Common myeloid progenitor, CD34-positive (primary cell): ENCODE results near the gene ATP6V0D1.

ENCODE experiments used
- CTCF ChIA-PET: fragments of 350-600 bp; sonication (Branson Sonifier 250); formaldehyde crosslinking; loops from one replicate; lab custom pipeline; 2021; ENCODE audit warnings: antibody characterized with exemption; lab: Charles Lee
- POLR2A ChIA-PET: fragments of 350-600 bp; sonication (Branson Sonifier 250); formaldehyde crosslinking; loops from one replicate; lab custom pipeline; 2021; ENCODE audit warnings: antibody characterized with exemption; lab: Charles Lee
- DNase-seq, 3 donors: peaks; one replicate each; pipeline versions ENCODE4 v3.0.0 to v3.0.0-alpha.2; 2013
- H3K27ac ChIP-seq, 2 experiments: 1 replicate in 1 of 2; 2 replicates in 1 of 2; pipeline ENCODE4 v1.7.0; 2013; ENCODE audit warnings: inconsistent platforms in 2 of 2, low read length in 2 of 2, mild to moderate bottlenecking in 2 of 2, low read depth in 1 of 2, moderate library complexity in 1 of 2; ENCODE audit not compliant: severe bottlenecking in 2 of 2, insufficient read depth in 1 of 2, poor library complexity in 1 of 2
- H3K27me3 ChIP-seq, 5 experiments: replicated peaks in 2 of 5; 1 replicate in 3 of 5; 2 replicates in 2 of 5; pipeline versions ENCODE4 v1.6.1 to v1.7.0; 2013; ENCODE audit warnings: low read length in 4 of 5, mild to moderate bottlenecking in 2 of 5, moderate library complexity in 2 of 5, inconsistent platforms in 1 of 5; ENCODE audit not compliant: insufficient read depth in 5 of 5, control insufficient read depth in 4 of 5
- H3K36me3 ChIP-seq, 4 experiments: 1 replicate in 2 of 4; 2 replicates in 2 of 4; pipeline versions ENCODE4 v1.6.1 to v1.7.0; 2013; ENCODE audit warnings: low read length in 3 of 4, control low read depth in 1 of 4, mild to moderate bottlenecking in 1 of 4; ENCODE audit not compliant: control insufficient read depth in 4 of 4, insufficient read depth in 4 of 4
- H3K4me1 ChIP-seq, 4 experiments: 1 replicate in 3 of 4; 2 replicates in 1 of 4; pipeline versions ENCODE4 v1.6.1 to v1.7.1; 2013; ENCODE audit warnings: low read length in 3 of 4, mild to moderate bottlenecking in 3 of 4, control low read depth in 1 of 4, inconsistent platforms in 1 of 4, moderate library complexity in 1 of 4; ENCODE audit not compliant: control insufficient read depth in 4 of 4, insufficient read depth in 4 of 4; ENCODE audit errors: control extremely low read depth in 1 of 4
- H3K4me3 ChIP-seq, 7 experiments: 1 replicate in 4 of 7; 2 replicates in 3 of 7; pipeline versions ENCODE4 v1.5.1 to v1.7.0; 2013; ENCODE audit warnings: mild to moderate bottlenecking in 7 of 7, low read length in 6 of 7, moderate library complexity in 6 of 7, inconsistent platforms in 2 of 7, low read depth in 2 of 7, control low read depth in 1 of 7; ENCODE audit not compliant: insufficient read depth in 4 of 7, control insufficient read depth in 1 of 7; ENCODE audit errors: extremely low read depth in 1 of 7
- H3K9me3 ChIP-seq, 5 experiments: 1 replicate in 4 of 5; 2 replicates in 1 of 5; pipeline versions ENCODE4 v1.6.1 to v1.7.1; 2013; ENCODE audit warnings: low read length in 4 of 5, mild to moderate bottlenecking in 2 of 5, inconsistent platforms in 1 of 5, low read depth in 1 of 5, moderate library complexity in 1 of 5; ENCODE audit not compliant: control insufficient read depth in 4 of 5, insufficient read depth in 2 of 5; ENCODE audit errors: control extremely low read depth in 1 of 5
- WGBS: methylation state at CpG from one replicate; pipeline ENCODE4 v1.1.5; 2013; ENCODE audit not compliant: insufficient coverage; 5-methylcytosine and 5-hydroxymethylcytosine counted together

The ATP6V0D1 gene

DNA sequence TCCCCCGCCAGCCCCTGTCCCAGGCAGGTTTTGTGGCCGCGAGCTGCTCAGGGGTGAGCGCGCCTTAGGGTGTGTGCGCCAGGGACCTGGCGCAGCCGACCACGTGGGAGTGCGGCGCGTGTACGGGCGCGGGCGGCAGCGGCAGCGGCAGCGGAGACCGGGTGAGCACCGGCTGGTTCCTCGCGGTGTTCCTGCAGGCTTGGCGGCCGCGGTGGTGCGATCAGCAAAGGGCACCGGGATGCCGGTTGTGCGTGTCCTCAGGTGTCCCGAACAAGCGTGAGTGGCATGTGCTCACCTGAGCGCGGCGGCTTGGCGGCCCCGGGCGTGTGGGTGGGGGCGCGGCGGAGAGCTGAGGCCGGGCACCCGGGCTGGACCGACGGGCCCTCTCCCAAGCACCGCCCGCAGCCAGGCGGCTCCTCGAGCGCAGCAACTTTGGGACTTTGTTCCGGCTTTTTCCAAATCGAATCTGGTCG lies 50.4 kb downstream of the ATP6V0D1 start:
- no peaks in the 10 kb centered on the region for H3K36me3 ChIP-seq
- peak overlapping the region in 6 of 7 experiments; percentile 10 to 55 (median 43) for H3K4me3 ChIP-seq
- peaks cover 0 to 16% (median 14%) of the 10 kb centered on the region in 4 experiments for H3K4me1 ChIP-seq
- H3K9me3 ChIP-seq = no peaks in the 10 kb centered on the region
- under 1% methylated on average over 44 of the region's 53 CpGs for WGBS
- DNase-seq = peak in 2 of 3 donors; percentile 41 to 54
- peaks cover 0 to 59% (median 26%) of the 10 kb centered on the region in 5 experiments for H3K27me3 ChIP-seq
- ChIA-PET POLR2A (interaction anchor here (0.5 kb wide), 1 partner anchor 14 kb away, joined by 3 read pairs; no protein-coding TSS in a partner anchor), CTCF (interaction anchor here (0.6 to 2.0 kb wide), 3 partner anchors 10 to 33 kb away, joined by 3 to 6 read pairs (median 3); no protein-coding TSS in a partner anchor)
- no peak overlapping the region for H3K27ac ChIP-seq

DNA sequence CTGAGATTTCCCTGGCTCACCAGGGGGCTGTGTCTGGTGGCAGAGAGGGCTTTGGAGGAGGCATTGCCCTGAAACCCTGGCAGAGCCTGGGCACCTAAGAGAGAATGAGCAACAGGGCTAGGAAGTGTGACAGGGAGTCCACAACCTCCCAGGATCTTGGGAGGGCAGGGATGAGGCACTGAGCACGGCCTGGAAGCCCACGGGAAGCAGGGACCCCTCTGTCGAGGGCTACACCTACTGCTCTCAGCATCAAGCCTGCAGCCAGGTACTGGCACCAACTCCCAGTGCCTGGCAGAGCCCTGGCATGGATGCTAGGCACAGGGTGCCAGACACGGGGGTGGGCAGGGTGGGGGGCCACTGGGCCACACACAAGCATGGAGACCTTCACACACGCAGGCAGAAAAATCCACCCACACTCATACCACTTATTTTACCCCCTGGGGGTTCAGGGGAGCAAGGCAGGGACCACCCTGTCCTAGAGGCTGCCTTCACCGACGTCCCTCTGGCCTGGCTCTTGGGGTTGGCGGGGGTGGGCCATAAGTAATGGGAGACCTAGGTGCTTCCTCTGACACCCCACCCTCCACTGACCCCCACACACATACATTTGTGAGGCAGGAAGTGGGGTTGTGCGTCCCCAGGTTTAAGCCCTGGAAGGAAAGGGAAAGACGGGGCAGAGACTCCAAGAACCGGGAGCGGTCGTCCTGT lies 51.0 kb downstream of the ATP6V0D1 start:
- ChIA-PET CTCF (interaction anchor here (0.6 to 10.0 kb wide), 7 partner anchors 9 to 60 kb away, joined by 3 to 149 read pairs (median 5); no protein-coding TSS in a partner anchor), POLR2A (no interaction called here)
- WGBS = 35% methylated on average over 9 of the region's 13 CpGs
- Histone ChIP-seq H3K4me1 (peaks cover 0 to 16% (median 14%) of the 10 kb centered on the region in 4 experiments), H3K27ac (no peak overlapping the region), H3K4me3 (peak overlapping the region in 4 of 7 experiments; percentile 38 to 55 (median 49)), H3K9me3 (no peaks in the 10 kb centered on the region), H3K36me3 (no peaks in the 10 kb centered on the region), H3K27me3 (peaks cover 0 to 64% (median 28%) of the 10 kb centered on the region in 5 experiments)
- DNase-seq = no peak

DNA sequence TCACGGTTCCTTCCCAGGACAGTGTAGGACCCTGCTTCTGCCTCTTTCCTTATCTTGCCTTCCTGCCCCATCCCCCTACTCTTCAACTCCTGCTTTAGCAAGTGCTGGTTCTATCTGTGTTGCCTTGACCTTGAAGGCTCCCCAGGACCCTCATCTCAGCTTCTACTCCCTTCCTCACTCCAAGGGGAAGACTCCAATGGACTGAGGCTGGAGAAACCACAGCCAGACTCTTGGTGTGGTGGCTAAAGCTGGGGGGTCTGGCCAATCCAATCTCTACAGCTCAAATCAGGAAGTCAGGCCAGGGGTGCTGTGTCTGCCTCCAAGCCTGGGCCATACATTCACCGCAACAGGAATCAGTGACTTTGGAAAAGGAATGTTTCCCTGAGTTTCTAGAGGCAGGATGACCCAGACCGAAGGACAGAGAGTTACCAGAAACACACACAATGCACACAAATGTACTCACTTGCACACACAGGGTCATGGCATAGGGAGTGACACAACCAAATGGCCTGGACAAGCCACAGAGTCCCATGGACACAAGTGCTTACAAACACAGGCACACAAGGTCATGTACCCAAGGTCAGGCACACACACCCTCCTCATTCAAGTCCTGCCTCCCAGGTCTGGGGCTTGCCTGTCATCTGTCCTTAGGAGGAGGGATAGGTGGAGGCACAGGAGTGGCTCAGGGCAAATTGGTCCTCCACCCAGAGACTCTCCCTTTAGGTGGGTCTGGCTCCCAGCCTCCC lies 51.7 kb downstream of the ATP6V0D1 start:
- Histone ChIP-seq H3K4me1 (peaks cover 0 to 16% (median 14%) of the 10 kb centered on the region in 4 experiments), H3K36me3 (no peaks in the 10 kb centered on the region), H3K9me3 (no peaks in the 10 kb centered on the region), H3K27ac (no peak overlapping the region), H3K4me3 (no peak overlapping the region), H3K27me3 (peaks cover under 1 to 64% (median 30%) of the 10 kb centered on the region in 5 experiments)
- no peak for DNase-seq
- ChIA-PET POLR2A (no interaction called here), CTCF (interaction anchor here (0.7 to 10.0 kb wide), 15 partner anchors 9 to 168 kb away, joined by 3 to 149 read pairs (median 7); partner anchors contain the start of gene ZDHHC1)
- 90% methylated on average over 2 of the region's 3 CpGs for WGBS

DNA sequence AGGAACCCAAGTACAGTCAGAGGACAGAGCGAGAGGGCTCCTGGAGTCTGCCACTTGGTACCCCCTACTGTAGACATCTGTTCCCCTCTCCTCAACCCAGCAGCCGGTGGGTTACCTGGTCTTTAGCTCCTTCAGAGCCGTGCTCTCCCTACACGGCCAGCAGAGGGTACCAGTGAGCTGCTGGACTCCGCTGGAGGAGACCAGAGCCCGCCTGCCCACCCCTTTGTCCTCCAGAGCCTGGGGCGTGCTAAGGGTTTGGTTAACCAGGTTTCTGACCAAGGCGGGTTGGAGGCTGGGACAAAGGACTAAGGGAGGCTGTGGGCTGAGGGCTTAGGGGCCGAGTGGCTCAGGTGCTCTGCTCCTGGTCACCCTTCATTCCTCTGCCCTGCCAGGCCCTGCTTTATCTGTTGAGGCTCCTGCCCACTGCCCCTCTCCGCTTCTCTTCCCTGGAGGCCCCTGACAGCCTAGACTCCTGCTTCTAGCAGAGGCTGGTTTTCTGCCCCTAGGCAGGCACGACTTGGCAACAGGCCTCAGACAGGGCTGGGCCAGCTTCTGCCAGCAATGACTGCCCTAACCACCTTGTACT lies 52.7 kb downstream of the ATP6V0D1 start:
- peaks cover 0 to 16% (median 14%) of the 10 kb centered on the region in 4 experiments for H3K4me1 ChIP-seq
- no peaks in the 10 kb centered on the region for H3K9me3 ChIP-seq
- no peaks in the 10 kb centered on the region for H3K36me3 ChIP-seq
- WGBS = 36% methylated on average over 9 of the region's 11 CpGs
- no peak overlapping the region for H3K27ac ChIP-seq
- H3K4me3 ChIP-seq = no peak overlapping the region
- ChIA-PET CTCF (interaction anchor here (0.7 to 10.0 kb wide), 19 partner anchors 12 to 167 kb away, joined by 3 to 149 read pairs (median 6); partner anchors contain the start of gene ZDHHC1), POLR2A (no interaction called here)
- DNase-seq = peak; percentile 49 to 73 (median 70)
- peaks cover 2 to 67% (median 30%) of the 10 kb centered on the region in 5 experiments for H3K27me3 ChIP-seq

DNA sequence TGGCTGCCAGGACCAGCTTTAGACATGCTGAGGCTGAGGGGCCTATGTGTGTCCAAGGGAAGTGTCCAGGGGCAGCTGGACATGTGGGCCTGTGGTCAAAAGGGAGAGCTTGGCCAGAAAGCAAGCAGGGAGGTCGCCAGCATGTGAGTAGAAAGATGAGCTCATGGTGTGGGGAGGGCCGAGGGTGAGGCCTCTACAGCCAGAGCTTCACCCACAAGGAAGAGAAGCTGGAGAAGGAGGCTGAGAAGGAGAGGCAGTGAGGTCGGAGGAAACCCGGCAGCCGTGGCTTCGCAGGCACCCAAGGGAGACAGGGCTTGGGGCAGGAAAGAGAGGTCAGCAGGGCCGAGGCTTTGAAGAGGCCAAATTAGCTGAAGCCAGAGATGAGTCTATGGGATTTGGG lies 54.0 kb downstream of the ATP6V0D1 start:
- Histone ChIP-seq H3K36me3 (no peaks in the 10 kb centered on the region), H3K4me1 (peaks cover 0 to 16% (median 13%) of the 10 kb centered on the region in 4 experiments), H3K27me3 (peaks cover 2 to 55% (median 29%) of the 10 kb centered on the region in 5 experiments), H3K27ac (no peak overlapping the region), H3K9me3 (no peaks in the 10 kb centered on the region), H3K4me3 (no peak overlapping the region)
- DNase-seq = no peak
- whole genome bisulfite sequencing = 96% methylated on average over 7 of the region's 7 CpGs
- POLR2A ChIA-PET = interaction anchor here (0.6 kb wide), 1 partner anchor 120 kb away, joined by 5 read pairs; no protein-coding TSS in a partner anchor
- CTCF ChIA-PET = interaction anchor here (0.9 to 10.0 kb wide), 9 partner anchors 10 to 37 kb away, joined by 3 to 149 read pairs (median 4); partner anchors contain the start of gene ZDHHC1

DNA sequence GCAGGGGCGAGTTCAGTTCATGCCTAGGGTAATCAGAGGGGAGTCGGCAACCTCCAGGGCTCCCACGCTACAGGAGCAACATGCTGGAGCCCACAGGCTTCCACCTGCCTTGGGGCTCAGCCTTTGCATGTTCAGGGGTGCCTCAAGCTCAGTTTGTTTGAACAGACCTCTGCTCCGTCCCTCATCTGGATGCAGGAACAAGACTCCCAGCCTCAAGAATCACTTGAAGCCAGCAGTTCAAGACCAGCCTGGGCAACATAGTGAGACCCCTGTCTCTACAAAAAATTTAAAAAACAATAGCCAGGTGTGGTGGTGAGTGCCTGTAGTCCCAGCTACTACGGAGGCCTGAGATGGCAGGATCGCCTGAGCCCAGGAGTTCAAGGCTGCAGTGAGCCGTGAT lies 54.9 kb downstream of the ATP6V0D1 start:
- Histone ChIP-seq H3K36me3 (no peaks in the 10 kb centered on the region), H3K9me3 (no peaks in the 10 kb centered on the region), H3K27me3 (peaks cover 2 to 47% (median 25%) of the 10 kb centered on the region in 5 experiments), H3K4me3 (no peak overlapping the region), H3K27ac (no peak overlapping the region), H3K4me1 (peaks cover 0 to 7% (median 6%) of the 10 kb centered on the region in 4 experiments)
- DNase-seq = no peak
- ChIA-PET CTCF (interaction anchor here (0.9 to 10.0 kb wide), 10 partner anchors 11 to 38 kb away, joined by 3 to 149 read pairs (median 4); partner anchors contain the start of gene ZDHHC1), POLR2A (no interaction called here)
- WGBS = 93% methylated on average over 4 of the region's 7 CpGs
